OCI-LY1 (cell line): ENCODE data around the gene PARVG.

Source experiments
- H2AFZ ChIP-seq: fragments of 200-600 bp; sonication (generic), shearing (Covaris generic); 2 replicates; pipeline ENCODE4 v1.6.0; 2014; ENCODE audit warnings: antibody characterized with exemption, mild to moderate bottlenecking, low read length
- H3F3A ChIP-seq: fragments of 200-600 bp; sonication (generic), shearing (Covaris generic); 2 replicates; pipeline ENCODE4 v1.6.0; 2014; ENCODE audit warnings: mild to moderate bottlenecking, antibody characterized with exemption, low read length, moderate library complexity; ENCODE audit not compliant: insufficient read depth
- H3K27ac ChIP-seq: fragments of 200-600 bp; sonication (generic); 2 replicates; pipeline ENCODE4 v1.5.1; 2014; ENCODE audit warnings: low read length, mixed run types, mild to moderate bottlenecking, low read depth; ENCODE audit not compliant: poor library complexity, severe bottlenecking
- H3K27me3 ChIP-seq: fragments of 200-600 bp; sonication (generic); 2 replicates; pipeline ENCODE4 v1.6.0; 2014; ENCODE audit warnings: antibody characterized with exemption, mild to moderate bottlenecking, low read length, moderate library complexity; ENCODE audit not compliant: insufficient read depth
- H3K36me3 ChIP-seq: fragments of 200-600 bp; sonication (generic); 2 replicates; pipeline ENCODE4 v1.6.1; 2014; ENCODE audit warnings: mild to moderate bottlenecking, antibody characterized with exemption, low read length, moderate library complexity, mixed read lengths; ENCODE audit not compliant: insufficient read depth
- H3K4me1 ChIP-seq: fragments of 200-600 bp; sonication (generic); 2 replicates; pipeline ENCODE4 v1.5.1; 2014; ENCODE audit warnings: mild to moderate bottlenecking, low read length, moderate library complexity; ENCODE audit not compliant: insufficient read depth, severe bottlenecking
- H3K4me2 ChIP-seq: fragments of 200-600 bp; sonication (generic), shearing (Covaris generic); 2 replicates; pipeline ENCODE4 v1.6.1; 2014; ENCODE audit warnings: low read length
- H3K4me3 ChIP-seq: fragments of 200-600 bp; sonication (generic); 2 replicates; pipeline ENCODE4 v1.5.1; 2014; ENCODE audit warnings: low read length, low read depth, mild to moderate bottlenecking, mixed read lengths; ENCODE audit not compliant: poor library complexity, severe bottlenecking
- H3K79me2 ChIP-seq: fragments of 200-600 bp; shearing (Covaris generic); 2 replicates; pipeline ENCODE4 v1.6.1; 2016; ENCODE audit warnings: mixed run types, low read length, mixed read lengths; ENCODE audit not compliant: insufficient read depth
- H3K9ac ChIP-seq: fragments of 200-600 bp; sonication (generic), shearing (Covaris generic); 2 replicates; pipeline ENCODE4 v1.6.1; 2014; ENCODE audit warnings: mild to moderate bottlenecking, low read length, mixed read lengths
- H3K9me2 ChIP-seq: fragments of 200-600 bp; sonication (generic), shearing (Covaris generic); 2 replicates; pipeline ENCODE4 v1.6.1; 2014; ENCODE audit warnings: low read depth, mild to moderate bottlenecking, low read length, mixed read lengths
- H3K9me3 ChIP-seq: fragments of 200-600 bp; shearing (Covaris generic); 2 replicates; pipeline ENCODE4 v1.6.1; 2014; ENCODE audit warnings: low read length, mixed read lengths
- H4K20me1 ChIP-seq: fragments of 200-600 bp; sonication (generic), shearing (Covaris generic); 2 replicates; pipeline ENCODE4 v1.6.0; 2016; ENCODE audit warnings: mild to moderate bottlenecking, low read length; ENCODE audit not compliant: insufficient read depth
- EZH2 ChIP-seq: fragments of 200-600 bp; sonication (generic), shearing (Covaris generic); IDR thresholded peaks from 2 replicates; pipeline ENCODE4 v1.8.0; 2017; ENCODE audit warnings: borderline replicate concordance, mixed run types, mild to moderate bottlenecking, antibody characterized with exemption, low read length, moderate library complexity, mixed read lengths
- TF ChIP-seq, protein P1 (sequence below): fragments of 200-600 bp; sonication (generic), shearing (Covaris generic); IDR thresholded peaks from 2 replicates; pipeline ENCODE4 v1.5.1; 2017; ENCODE audit warnings: mild to moderate bottlenecking, antibody characterized with exemption, low read length, moderate library complexity, mixed read lengths

The PARVG gene

DNA sequence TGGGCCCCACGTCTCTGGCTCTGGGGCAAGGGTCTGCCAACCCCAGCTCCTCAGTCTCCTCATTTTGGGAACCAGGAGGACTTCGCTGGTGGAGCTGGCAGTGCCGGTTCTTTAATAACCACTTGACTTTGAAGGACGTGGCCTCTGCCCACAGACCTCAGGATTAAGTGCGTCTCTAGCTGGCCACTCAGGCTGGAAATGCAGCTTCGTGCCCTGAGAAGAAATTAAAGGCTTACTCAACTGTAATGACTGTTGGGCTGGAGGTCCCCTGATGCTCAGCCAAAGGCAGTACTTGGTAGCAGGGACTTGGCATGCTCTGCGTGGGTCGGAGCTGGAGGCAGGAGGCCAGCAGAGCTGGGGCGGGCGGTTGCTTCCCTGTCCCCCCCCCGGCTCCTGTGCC is 16.7 kb upstream of the PARVG start:
- no peak overlapping the region for H3K4me3 ChIP-seq
- TF ChIP-seq EZH2 = no peak
- no peak overlapping the region for H3K27ac ChIP-seq
- H4K20me1 ChIP-seq = no peaks in the 10 kb centered on the region
- H3F3A ChIP-seq = no peaks in the 10 kb centered on the region
- H3K4me2 ChIP-seq = no peak overlapping the region
- H3K4me1 ChIP-seq = no peaks in the 10 kb centered on the region
- no peaks in the 10 kb centered on the region for H3K27me3 ChIP-seq
- no peaks in the 10 kb centered on the region for H3K79me2 ChIP-seq
- H3K9ac ChIP-seq = no peak overlapping the region
- H3K9me3 ChIP-seq = no peaks in the 10 kb centered on the region
- H2AFZ ChIP-seq = no peak overlapping the region
- H3K9me2 ChIP-seq = no peaks in the 10 kb centered on the region
- H3K36me3 ChIP-seq = peaks cover 4% of the 10 kb centered on the region; the same call in 1 of the 2 replicates

DNA sequence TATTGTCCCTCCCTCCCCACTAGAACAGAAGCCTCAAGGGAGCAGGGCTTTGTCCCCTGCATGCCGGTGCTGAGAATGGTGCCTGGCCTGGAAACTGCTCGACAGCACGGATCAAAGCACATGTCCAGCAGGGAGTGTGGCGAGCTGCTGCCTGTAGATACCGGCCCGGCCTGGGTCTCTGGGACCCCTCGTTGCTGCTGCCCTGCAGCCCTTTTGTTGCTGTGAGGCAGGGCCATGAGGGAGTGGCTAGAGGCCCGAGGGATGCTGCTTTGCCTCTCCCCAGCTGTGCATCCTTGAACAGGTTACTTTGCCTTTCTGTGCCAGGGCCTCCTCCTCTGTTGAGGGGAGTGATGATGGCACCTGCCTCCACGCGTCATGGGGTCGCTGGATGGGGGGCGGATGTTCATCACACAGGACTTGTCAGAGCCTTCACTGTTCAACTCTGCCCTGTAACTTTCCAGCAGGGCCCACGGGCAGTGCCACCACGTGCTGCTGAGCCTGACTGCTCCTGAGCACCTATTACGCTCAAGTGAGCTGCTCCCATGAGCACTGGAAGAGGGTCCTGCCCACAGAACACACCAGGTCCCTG is 15.3 kb upstream of the PARVG start:
- H3K9ac ChIP-seq = no peak overlapping the region
- H3K4me1 ChIP-seq = no peaks in the 10 kb centered on the region
- H3K79me2 ChIP-seq = no peaks in the 10 kb centered on the region
- H3K9me2 ChIP-seq = no peaks in the 10 kb centered on the region
- H3K9me3 ChIP-seq = no peaks in the 10 kb centered on the region
- H3F3A ChIP-seq = no peaks in the 10 kb centered on the region
- TF ChIP-seq, protein P1, sequence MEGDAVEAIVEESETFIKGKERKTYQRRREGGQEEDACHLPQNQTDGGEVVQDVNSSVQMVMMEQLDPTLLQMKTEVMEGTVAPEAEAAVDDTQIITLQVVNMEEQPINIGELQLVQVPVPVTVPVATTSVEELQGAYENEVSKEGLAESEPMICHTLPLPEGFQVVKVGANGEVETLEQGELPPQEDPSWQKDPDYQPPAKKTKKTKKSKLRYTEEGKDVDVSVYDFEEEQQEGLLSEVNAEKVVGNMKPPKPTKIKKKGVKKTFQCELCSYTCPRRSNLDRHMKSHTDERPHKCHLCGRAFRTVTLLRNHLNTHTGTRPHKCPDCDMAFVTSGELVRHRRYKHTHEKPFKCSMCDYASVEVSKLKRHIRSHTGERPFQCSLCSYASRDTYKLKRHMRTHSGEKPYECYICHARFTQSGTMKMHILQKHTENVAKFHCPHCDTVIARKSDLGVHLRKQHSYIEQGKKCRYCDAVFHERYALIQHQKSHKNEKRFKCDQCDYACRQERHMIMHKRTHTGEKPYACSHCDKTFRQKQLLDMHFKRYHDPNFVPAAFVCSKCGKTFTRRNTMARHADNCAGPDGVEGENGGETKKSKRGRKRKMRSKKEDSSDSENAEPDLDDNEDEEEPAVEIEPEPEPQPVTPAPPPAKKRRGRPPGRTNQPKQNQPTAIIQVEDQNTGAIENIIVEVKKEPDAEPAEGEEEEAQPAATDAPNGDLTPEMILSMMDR = no peak
- no peak for TF ChIP-seq EZH2
- no peak overlapping the region for H3K4me2 ChIP-seq
- H3K4me3 ChIP-seq = no peak overlapping the region
- H3K27ac ChIP-seq = no peak overlapping the region
- no peaks in the 10 kb centered on the region for H4K20me1 ChIP-seq
- H2AFZ ChIP-seq = no peak overlapping the region
- H3K36me3 ChIP-seq = peaks cover 3% of the 10 kb centered on the region; the same call in 1 of the 2 replicates
- no peaks in the 10 kb centered on the region for H3K27me3 ChIP-seq

DNA sequence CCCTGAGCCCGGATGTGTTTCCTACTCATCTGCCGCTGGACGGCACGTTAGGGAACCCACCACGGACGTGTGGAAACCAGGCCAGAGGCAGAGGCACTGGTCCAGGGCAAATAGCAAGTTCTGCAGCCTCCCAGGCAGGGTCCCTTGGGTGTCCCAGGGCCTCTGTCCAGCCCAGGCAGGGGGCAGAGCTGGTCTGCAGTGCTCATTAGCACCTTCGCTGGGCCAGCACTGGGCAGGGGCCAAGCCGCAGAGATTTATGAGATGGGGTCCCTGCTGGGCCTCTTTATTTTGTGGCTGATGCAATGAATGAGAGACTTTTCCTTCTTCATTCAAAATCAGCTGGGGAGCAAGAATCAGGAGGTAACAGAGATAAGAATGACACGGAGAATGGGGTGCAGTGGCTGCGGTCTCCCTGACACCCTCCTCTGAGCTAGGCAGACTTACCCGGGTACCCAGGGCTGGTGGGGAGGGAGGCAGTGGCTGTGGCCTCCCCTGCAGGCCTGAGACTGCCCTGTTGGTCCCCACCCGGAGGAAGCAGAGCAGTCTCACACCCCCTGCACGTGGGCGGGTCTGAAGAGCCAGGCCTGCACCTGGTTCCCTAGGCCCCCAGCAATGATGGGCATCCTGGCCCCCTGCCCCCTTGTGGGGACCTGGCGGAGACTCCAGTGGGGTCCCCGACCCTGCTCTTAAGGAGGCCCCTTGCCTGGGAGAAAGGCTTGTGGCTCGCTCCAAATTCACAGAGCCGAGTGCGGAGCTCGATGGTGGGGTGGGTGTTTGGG is 14.0 kb upstream of the PARVG start:
- Histone ChIP-seq H3K4me2 (no peak overlapping the region), H3K79me2 (no peaks in the 10 kb centered on the region)
- TF ChIP-seq, protein P1 = no peak
- no peak for TF ChIP-seq EZH2

More for the DNA sequence above, 14.0 kb upstream of the PARVG start:
- Histone ChIP-seq H3K36me3 (peaks cover 3% of the 10 kb centered on the region; the same call in 1 of the 2 replicates), H3K9me2 (no peaks in the 10 kb centered on the region), H3K27me3 (no peaks in the 10 kb centered on the region), H3K4me1 (no peaks in the 10 kb centered on the region), H4K20me1 (no peaks in the 10 kb centered on the region), H3F3A (no peaks in the 10 kb centered on the region), H3K9me3 (no peaks in the 10 kb centered on the region), H3K4me3 (no peak overlapping the region), H2AFZ (no peak overlapping the region), H3K27ac (no peak overlapping the region), H3K9ac (no peak overlapping the region)
